Measurements from ENCODE around the gene RHBDL3. TPM values are rescaled to one million over a fixed set of nuclear protein-coding genes. Genes with fewer than 3 reads are reported as not detected.

RHBDL3 gene
- total RNA-seq, 1 donor from 2014 or later, result 4.4 TPM

DNA sequence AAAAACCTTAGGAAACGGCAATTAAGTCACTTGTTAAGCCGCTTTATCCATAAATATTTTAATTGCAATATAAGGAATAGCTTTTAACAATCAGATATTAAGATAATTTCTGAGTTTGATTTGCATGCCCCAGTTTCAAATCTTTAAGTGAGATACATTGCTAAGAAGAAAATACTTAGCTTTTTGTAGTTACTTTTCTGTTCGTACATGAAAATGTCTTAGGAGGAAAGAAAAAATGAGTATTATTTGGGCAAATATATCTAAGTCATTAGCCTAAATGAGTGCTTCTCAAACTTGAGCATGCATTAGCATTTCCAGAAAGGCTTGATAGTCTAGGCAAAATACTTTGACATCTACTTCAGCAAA lies 90.7 kb downstream of the RHBDL3 start:
- H3K27me3 Mint-ChIP-seq, result no peaks in the 10 kb centered on the region
- H3K36me3 Mint-ChIP-seq, result peaks cover 33% of the 10 kb centered on the region
- peaks cover 28% of the 10 kb centered on the region for H3K4me1 Mint-ChIP-seq (ENCODE audit: unreplicated experiment)
- H3K4me3 Mint-ChIP-seq, result no peak overlapping the region
- no peak overlapping the region for H3K27ac Mint-ChIP-seq
- TF ChIP-seq, protein P1, sequence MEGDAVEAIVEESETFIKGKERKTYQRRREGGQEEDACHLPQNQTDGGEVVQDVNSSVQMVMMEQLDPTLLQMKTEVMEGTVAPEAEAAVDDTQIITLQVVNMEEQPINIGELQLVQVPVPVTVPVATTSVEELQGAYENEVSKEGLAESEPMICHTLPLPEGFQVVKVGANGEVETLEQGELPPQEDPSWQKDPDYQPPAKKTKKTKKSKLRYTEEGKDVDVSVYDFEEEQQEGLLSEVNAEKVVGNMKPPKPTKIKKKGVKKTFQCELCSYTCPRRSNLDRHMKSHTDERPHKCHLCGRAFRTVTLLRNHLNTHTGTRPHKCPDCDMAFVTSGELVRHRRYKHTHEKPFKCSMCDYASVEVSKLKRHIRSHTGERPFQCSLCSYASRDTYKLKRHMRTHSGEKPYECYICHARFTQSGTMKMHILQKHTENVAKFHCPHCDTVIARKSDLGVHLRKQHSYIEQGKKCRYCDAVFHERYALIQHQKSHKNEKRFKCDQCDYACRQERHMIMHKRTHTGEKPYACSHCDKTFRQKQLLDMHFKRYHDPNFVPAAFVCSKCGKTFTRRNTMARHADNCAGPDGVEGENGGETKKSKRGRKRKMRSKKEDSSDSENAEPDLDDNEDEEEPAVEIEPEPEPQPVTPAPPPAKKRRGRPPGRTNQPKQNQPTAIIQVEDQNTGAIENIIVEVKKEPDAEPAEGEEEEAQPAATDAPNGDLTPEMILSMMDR (conservative IDR thresholded peaks at IDR 0.05), result no peak
- no peak for DNase-seq (ENCODE audit: extremely low spot score, unreplicated experiment)
- no peaks in the 10 kb centered on the region for H3K9me3 Mint-ChIP-seq

DNA sequence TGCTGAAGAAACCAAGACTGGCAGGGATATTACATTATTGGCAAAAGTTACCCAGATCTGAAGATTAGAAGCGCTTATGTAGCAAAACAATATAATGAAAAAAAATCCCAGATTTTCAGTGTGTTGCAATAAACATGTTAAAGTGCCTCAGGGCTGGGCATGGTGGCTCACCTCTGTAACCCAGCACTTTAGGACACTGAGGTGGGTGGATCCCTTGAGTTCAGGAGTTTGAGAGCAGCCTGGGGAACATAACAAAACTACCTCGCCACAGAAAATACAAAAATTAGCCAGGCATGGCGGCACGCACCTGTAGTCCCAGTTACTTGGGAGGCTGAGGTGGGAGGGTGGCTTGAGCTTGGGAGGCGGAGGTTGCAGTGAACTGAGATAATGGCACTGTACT lies 91.1 kb downstream of the RHBDL3 start:
- Mint-ChIP-seq H3K27me3 (no peaks in the 10 kb centered on the region), H3K9me3 (no peaks in the 10 kb centered on the region), H3K4me3 (no peak overlapping the region), H3K4me1 (ENCODE audit: unreplicated experiment) (peaks cover 28% of the 10 kb centered on the region), H3K27ac (no peak overlapping the region), H3K36me3 (peaks cover 30% of the 10 kb centered on the region)
- TF ChIP-seq, protein P1 (conservative IDR thresholded peaks at IDR 0.05), result no peak
- no peak for DNase-seq (ENCODE audit: extremely low spot score, unreplicated experiment)

GRCh38 chr17:32357615-32358014 lies 92.0 kb downstream of the RHBDL3 start:
- no peaks in the 10 kb centered on the region for H3K27me3 Mint-ChIP-seq
- H3K4me3 Mint-ChIP-seq, result no peak overlapping the region
- TF ChIP-seq, protein P1 (conservative IDR thresholded peaks at IDR 0.05), result no peak
- DNase-seq (ENCODE audit: extremely low spot score, unreplicated experiment), result no peak
- no peak overlapping the region for H3K27ac Mint-ChIP-seq
- peaks cover 23% of the 10 kb centered on the region for H3K4me1 Mint-ChIP-seq (ENCODE audit: unreplicated experiment)
- H3K36me3 Mint-ChIP-seq, result peaks cover 29% of the 10 kb centered on the region
- no peaks in the 10 kb centered on the region for H3K9me3 Mint-ChIP-seq

GRCh38 chr17:32361270-32361669 lies 95.6 kb downstream of the RHBDL3 start:
- TF ChIP-seq, protein P1 (conservative IDR thresholded peaks at IDR 0.05), result no peak
- Mint-ChIP-seq H3K4me3 (no peak overlapping the region), H3K9me3 (no peaks in the 10 kb centered on the region), H3K4me1 (ENCODE audit: unreplicated experiment) (peaks cover 6% of the 10 kb centered on the region), H3K27ac (no peak overlapping the region), H3K36me3 (peaks cover 27% of the 10 kb centered on the region), H3K27me3 (no peaks in the 10 kb centered on the region)
- no peak for DNase-seq (ENCODE audit: extremely low spot score, unreplicated experiment)

- Mint-ChIP-seq H3K27ac (no peak overlapping the region), H3K4me1 (ENCODE audit: unreplicated experiment) (no peaks in the 10 kb centered on the region), H3K4me3 (no peak overlapping the region), H3K36me3 (peaks cover 28% of the 10 kb centered on the region), H3K27me3 (no peaks in the 10 kb centered on the region), H3K9me3 (no peaks in the 10 kb centered on the region)
- TF ChIP-seq, protein P1 (conservative IDR thresholded peaks at IDR 0.05), result no peak
- no peak for DNase-seq (ENCODE audit: extremely low spot score, unreplicated experiment)
These were observed 104.8 kb downstream of the RHBDL3 start for GRCh38 chr17:32370426-32370825.

Small RNA genes lying within 50 kb of the gene (microRNA-seq; reads per million reads assigned to microRNA genes)
- not detected for gene MIR632

Other genes with a start within 250 kb of the RHBDL3 start
- 24.3 and 26.2 TPM in 2 replicates for gene RHOT1, start 123.3 kb upstream of the RHBDL3 start, total RNA-seq (ENCODE audit: low replicate concordance)
- gene C17orf75, start 76.3 kb downstream of the RHBDL3 start, total RNA-seq (ENCODE audit: low replicate concordance), result 19.4 and 31.0 TPM in 2 replicates
- 151 and 206 TPM in 2 replicates for gene ZNF207, start 84.3 kb downstream of the RHBDL3 start, total RNA-seq (ENCODE audit: low replicate concordance)
- 109 and 117 TPM in 2 replicates for gene PSMD11, start 178.7 kb downstream of the RHBDL3 start, total RNA-seq (ENCODE audit: low replicate concordance)
- 6.9 and 9.7 TPM in 2 replicates for gene CDK5R1, start 221.2 kb downstream of the RHBDL3 start, total RNA-seq (ENCODE audit: low replicate concordance)